Measurements from ENCODE around the gene KDM4F. TPM values are rescaled to one million over a fixed set of nuclear protein-coding genes. Genes with fewer than 3 reads are reported as not detected.

KDM4F gene
- total and polyA plus RNA-seq, 11 donors = not detected

DNA sequence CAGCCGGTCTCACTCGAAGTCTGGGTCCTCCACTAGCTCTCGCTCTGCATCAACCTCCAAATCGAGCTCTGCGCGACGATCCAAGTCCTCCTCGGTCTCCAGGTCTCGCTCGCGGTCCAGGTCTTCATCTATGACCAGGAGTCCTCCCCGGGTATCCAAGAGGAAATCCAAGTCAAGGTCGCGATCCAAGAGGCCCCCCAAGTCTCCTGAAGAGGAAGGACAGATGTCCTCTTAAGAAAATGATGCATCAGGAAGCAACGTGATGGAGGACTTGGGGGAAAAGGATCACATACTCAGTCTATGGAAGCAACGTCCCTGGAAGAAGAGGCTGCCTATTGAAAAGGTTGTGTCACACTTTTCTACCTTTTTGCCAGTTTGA lies 18.6 kb downstream of the KDM4F start:
- H3K27me3 ChIP-seq = no peaks in the 10 kb centered on the region
- H3K4me1 ChIP-seq = peaks cover 3 to 24% (median 13%) of the 10 kb centered on the region in 12 donors
- H3K36me3 ChIP-seq = peaks cover 0 to 8% (median 0%) of the 10 kb centered on the region in 9 donors
- no peaks in the 10 kb centered on the region for H3K9me3 ChIP-seq
- intact Hi-C loops (cut with DNase I) = loop anchor here (1.0 to 10.0 kb wide), 14 partner anchors 21 to 699 kb away; partner anchors contain the start of genes CWC15 (in 4 of the 10), KDM4D (in 4 of the 10), SESN3 (in 2 of the 10) and ENDOD1 (in 1 of the 10)
- H3K27ac ChIP-seq = peak overlapping the region; percentile 93 to 99 (median 96)
- TF ChIP-seq POLR2A (IDR thresholded peaks at IDR 0.05) = no peak
- no peak for TF ChIP-seq CTCF (IDR thresholded peaks at IDR 0.05)
- peak in 1 of 4 donors; percentile 10 for ATAC-seq
- peak in 2 of 5 donors; percentile 33 to 50 for DNase-seq
- peak overlapping the region; percentile 62 to 92 (median 78) for H3K4me3 ChIP-seq
- WGBS, 4 donors = 0 to 1% (median 0%) methylated on average over 16 of the region's 16 CpGs

DNA sequence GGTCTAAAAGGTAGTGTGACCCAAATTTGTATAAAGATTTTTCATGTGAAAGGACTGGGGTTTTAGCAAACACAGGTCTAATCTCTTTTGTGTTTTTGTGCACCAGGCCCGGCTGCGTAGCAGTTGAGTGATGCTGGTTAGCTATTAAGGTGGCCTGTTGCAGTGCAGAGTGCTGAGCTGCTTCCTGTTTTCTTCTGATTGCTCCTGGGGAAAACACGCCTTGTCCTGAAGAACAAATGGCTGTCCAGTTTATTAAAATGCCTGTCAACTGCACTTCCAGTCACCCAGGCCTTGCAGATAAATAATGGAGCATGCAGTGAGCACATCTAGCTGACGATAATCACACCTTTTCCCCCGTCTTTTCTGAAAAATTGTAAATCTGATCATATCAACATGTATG lies 19.3 kb downstream of the KDM4F start:
- intact Hi-C loops (cut with DNase I) = loop anchor here (1.0 to 10.0 kb wide), 13 partner anchors 20 to 699 kb away; partner anchors contain the start of genes CWC15 (in 4 of the 10), KDM4D (in 4 of the 10), ENDOD1 (in 1 of the 10) and SESN3 (in 1 of the 10)
- H3K4me1 ChIP-seq = peaks cover 3 to 24% (median 13%) of the 10 kb centered on the region in 12 donors
- H3K9me3 ChIP-seq = no peaks in the 10 kb centered on the region
- ATAC-seq (peak; percentile 87 to 96 (median 91)), DNase-seq (peak in 4 of 5 donors; percentile 78 to 85 (median 81))
- WGBS, 4 donors = 2 to 10% (median 4%) methylated on average over 5 of the region's 5 CpGs
- peak overlapping the region; percentile 93 to 99 (median 96) for H3K27ac ChIP-seq
- peak overlapping the region; percentile 62 to 92 (median 78) for H3K4me3 ChIP-seq
- H3K36me3 ChIP-seq = peaks cover 0 to 8% (median 0%) of the 10 kb centered on the region in 9 donors
- no peak for TF ChIP-seq CTCF (IDR thresholded peaks at IDR 0.05)
- TF ChIP-seq POLR2A (IDR thresholded peaks at IDR 0.05) = peak; percentile 12 to 84
- H3K27me3 ChIP-seq = no peaks in the 10 kb centered on the region

DNA sequence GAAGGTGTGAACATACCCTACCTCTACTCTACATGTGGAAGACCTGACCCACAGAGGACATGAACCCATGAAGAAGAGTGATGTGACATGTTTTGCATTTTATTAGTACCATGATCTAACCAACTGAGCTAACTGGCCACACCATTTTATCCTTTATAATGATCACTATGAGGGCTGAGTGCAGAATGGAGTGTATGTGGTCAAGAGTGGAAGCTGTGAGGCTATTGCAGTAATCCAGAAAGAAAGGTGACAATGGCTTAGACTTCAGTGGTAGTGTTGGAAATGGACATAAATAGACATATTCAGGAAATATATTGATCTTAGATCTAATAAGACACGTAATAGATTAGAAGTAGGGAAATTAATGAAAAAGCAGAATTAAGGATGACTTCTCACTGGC lies 21.2 kb downstream of the KDM4F start:
- Histone ChIP-seq H3K9me3 (no peaks in the 10 kb centered on the region), H3K27me3 (no peaks in the 10 kb centered on the region), H3K4me1 (peaks cover 3 to 36% (median 23%) of the 10 kb centered on the region in 12 donors), H3K4me3 (no peak overlapping the region), H3K36me3 (peaks cover 0 to 8% (median 0%) of the 10 kb centered on the region in 9 donors), H3K27ac (no peak overlapping the region)
- TF ChIP-seq CTCF (IDR thresholded peaks at IDR 0.05) = no peak
- TF ChIP-seq POLR2A (IDR thresholded peaks at IDR 0.05) = no peak
- DNase-seq (no peak), ATAC-seq (no peak)
- intact Hi-C loops (cut with DNase I) = loop anchor here in 4 of 10 donors (2.0 to 10.0 kb wide), 4 partner anchors 18 to 697 kb away; partner anchors contain the start of gene ENDOD1 (in 1 of the 4)
- 92 to 98% (median 95%) methylated on average over 1 of the region's 1 CpG for WGBS, 4 donors

DNA sequence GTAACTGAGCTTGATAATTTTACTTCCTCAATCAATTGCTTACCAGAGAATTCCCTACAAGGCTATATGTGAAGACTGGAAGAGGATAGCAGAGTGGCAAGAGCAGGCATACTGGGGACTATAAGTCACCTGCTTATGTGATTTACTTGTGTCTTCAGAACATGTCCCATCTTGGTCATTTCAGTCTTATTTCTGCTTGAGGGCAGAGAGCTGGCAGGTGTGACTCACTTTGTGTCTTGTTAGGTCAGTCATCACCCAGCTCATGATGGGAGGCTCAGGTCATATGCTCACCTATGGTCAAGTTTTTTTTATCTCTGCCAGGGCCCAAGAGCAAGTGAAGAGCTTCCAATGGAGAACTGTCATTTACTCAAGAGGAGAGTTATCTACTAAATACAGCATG lies 23.7 kb downstream of the KDM4F start:
- TF ChIP-seq POLR2A (IDR thresholded peaks at IDR 0.05) (no peak), CTCF (IDR thresholded peaks at IDR 0.05) (no peak)
- Histone ChIP-seq H3K4me3 (no peak overlapping the region), H3K9me3 (no peaks in the 10 kb centered on the region), H3K36me3 (peaks cover 0 to 8% (median 0%) of the 10 kb centered on the region in 9 donors), H3K27ac (no peak overlapping the region), H3K27me3 (no peaks in the 10 kb centered on the region), H3K4me1 (peaks cover 3 to 46% (median 23%) of the 10 kb centered on the region in 12 donors)
- DNase-seq (no peak), ATAC-seq (no peak)
- intact Hi-C loops (cut with DNase I) = loop anchor here in 3 of 10 donors (5.0 to 10.0 kb wide), 3 partner anchors 69 to 694 kb away; no protein-coding TSS in a partner anchor
